Aorta (tissue), 5 donors: ENCODE data around the gene FBXO21. TPM values are rescaled to one million over a fixed set of nuclear protein-coding genes. Genes with fewer than 3 reads are reported as not detected.
"Not testable (repeated sequence)": the region's sequence is repeated elsewhere in the genome, so short reads cannot be mapped to it uniquely, and the experiment has no call there.

Experiments
- ATAC-seq: fragments of 200-7000 bp; cut with Tn5 transposase; one replicate; pipeline ENCODE4 v1.9.1; 2022; ENCODE audit warnings: moderate library complexity; ENCODE audit not compliant: low FRiP score
- DNase-seq, 2 donors: peaks; one replicate each; pipeline ENCODE4 v3.0.0-alpha.2; 2020
- H3K27ac ChIP-seq, 2 donors: one replicate each; pipeline ENCODE4 v1.5.1; 2013; ENCODE audit warnings: low read length in 2 of 2, mild to moderate bottlenecking in 2 of 2, moderate library complexity in 2 of 2, control low read depth in 1 of 2, inconsistent platforms in 1 of 2, low read depth in 1 of 2
- H3K27me3 ChIP-seq, 2 donors: one replicate each; pipeline ENCODE4 v1.6.1; 2013; ENCODE audit warnings: control low read depth in 1 of 2, low read length in 1 of 2, mild to moderate bottlenecking in 1 of 2, moderate library complexity in 1 of 2; ENCODE audit not compliant: insufficient read depth in 2 of 2, control insufficient read depth in 1 of 2
- H3K36me3 ChIP-seq, 2 donors: one replicate each; pipeline ENCODE4 v1.6.1; 2013; ENCODE audit warnings: control low read depth in 1 of 2, low read length in 1 of 2, mild to moderate bottlenecking in 1 of 2; ENCODE audit not compliant: insufficient read depth in 2 of 2, control insufficient read depth in 1 of 2
- H3K4me1 ChIP-seq, 2 donors: one replicate each; pipeline ENCODE4 v1.6.1; 2013; ENCODE audit warnings: low read length in 2 of 2, control low read depth in 1 of 2, mild to moderate bottlenecking in 1 of 2, moderate library complexity in 1 of 2; ENCODE audit not compliant: insufficient read depth in 2 of 2, control insufficient read depth in 1 of 2
- H3K4me3 ChIP-seq, 2 donors: one replicate each; pipeline ENCODE4 v1.5.1; 2013; ENCODE audit warnings: low read length in 2 of 2, control low read depth in 1 of 2, mild to moderate bottlenecking in 1 of 2
- H3K9me3 ChIP-seq: one replicate; pipeline ENCODE4 v1.6.1; 2013; ENCODE audit warnings: mild to moderate bottlenecking, low read length; ENCODE audit not compliant: control insufficient read depth
- whole genome bisulfite sequencing, 2 donors: extraction: QIAGEN DNeasy Blood & Tissue Kit; methylation state at CpG; one replicate each; pipeline ENCODE4 v1.1.7; 2013; 5-methylcytosine and 5-hydroxymethylcytosine counted together
- intact Hi-C, 2 donors: fragments of 100-400 bp; cut with DNase I; formaldehyde crosslinking; loops; one replicate each; pipeline versions ENCODE4 v1.14.2 to v1.15.0; 2022
- polyA plus RNA-seq, 2 donors: library from polyadenylated mRNA; stranded (reverse); fragments of 200-250 nt; gene quantifications; one replicate each; pipeline ENCODE4 v1.2.3, GENCODE V29; 2013
- total RNA-seq, 2 donors: library from RNA; stranded (reverse); fragmentation: NEBNext Ultra II Directional; extraction: Animal tissue kit (Norgen Biotek cat#: 25700); gene quantifications; one replicate each; pipeline ENCODE4 v1.2.1, GENCODE V29; 2021
- donor health status: healthy with polysubstance abuse.
- donor health status: Bipolar disorder and iron deficiency.
- donor health status: DM: no; HTN: no; CAD: no.
- donor health status: DM: no; HTN: no; CAD: no.
- donor health status: DM: yes; HTN: yes; CAD: no.

The FBXO21 gene
- total and polyA plus RNA-seq, 4 donors, result 9.3 to 35.8 (median 22.7) TPM

DNA sequence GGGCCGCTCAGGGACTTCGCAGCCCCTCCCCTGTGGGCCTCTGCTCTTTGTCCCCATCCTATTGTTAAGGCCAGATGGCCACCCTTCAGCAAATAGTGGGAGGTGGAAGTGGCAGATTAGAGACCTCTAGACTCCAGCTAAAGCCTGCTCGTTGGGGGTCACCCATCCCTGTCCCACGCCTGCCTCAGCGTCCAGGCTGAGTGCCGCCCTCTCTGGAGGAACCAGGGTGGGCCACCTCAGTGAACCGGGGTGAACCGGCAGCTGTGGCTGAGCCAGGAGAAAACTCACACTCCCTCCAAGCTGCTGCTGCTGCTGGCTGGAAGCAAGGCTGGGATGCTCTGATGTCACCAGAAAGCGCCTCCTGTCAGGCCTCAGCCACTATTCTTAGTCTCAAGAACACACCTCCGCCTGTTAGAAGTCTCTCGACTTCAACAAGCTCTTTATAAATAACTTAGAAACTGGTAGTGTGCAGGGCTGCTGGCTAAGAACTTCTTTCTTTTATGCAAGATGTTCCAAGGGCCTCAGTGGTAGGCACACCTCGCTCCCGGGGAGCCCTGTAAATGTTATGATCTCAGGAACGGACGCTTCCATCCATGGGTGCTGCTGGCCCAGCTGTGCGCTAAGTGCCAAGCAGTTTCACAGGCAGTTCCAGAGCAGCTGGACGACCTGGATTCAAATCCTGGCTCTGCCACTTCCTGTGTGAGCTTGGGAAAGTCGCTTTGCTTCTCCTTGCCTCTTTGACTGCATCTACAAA is 71.3 kb downstream of the FBXO21 start:
- H3K4me1 ChIP-seq, result no peaks in the 10 kb centered on the region
- no peaks in the 10 kb centered on the region for H3K36me3 ChIP-seq
- ATAC-seq (peak; percentile 50), DNase-seq (peak in 1 of 2 donors; percentile 72)
- WGBS, 2 donors, result 79% methylated on average over 18 of the region's 18 CpGs
- no peaks in the 10 kb centered on the region for H3K27me3 ChIP-seq
- no peaks in the 10 kb centered on the region for H3K9me3 ChIP-seq
- H3K27ac ChIP-seq, result no peak overlapping the region
- intact Hi-C loops, result no loop called here
- H3K4me3 ChIP-seq, result no peak overlapping the region

DNA sequence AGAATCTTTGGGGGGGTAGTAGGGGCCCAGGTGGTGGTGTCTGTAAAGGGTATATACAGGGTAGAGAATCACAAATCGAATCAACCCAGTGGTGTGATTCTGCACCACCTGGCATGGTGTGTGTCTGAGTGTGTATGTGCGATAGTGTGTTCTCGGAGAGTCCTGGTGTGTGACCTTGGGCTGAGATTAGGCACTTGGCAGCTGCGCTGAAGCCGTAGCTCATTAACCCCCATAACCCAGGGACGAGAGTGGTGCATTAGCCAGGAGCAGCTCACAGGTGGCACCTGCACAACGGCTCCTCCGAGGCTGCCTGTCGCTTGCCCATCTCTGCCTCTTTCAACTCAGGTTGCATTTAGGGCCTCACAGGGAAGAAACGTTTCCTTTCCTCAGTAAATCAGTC is 75.5 kb downstream of the FBXO21 start:
- Histone ChIP-seq H3K4me3 (no peak overlapping the region), H3K9me3 (peaks cover 1% of the 10 kb centered on the region), H3K27me3 (no peaks in the 10 kb centered on the region), H3K36me3 (no peaks in the 10 kb centered on the region), H3K4me1 (no peaks in the 10 kb centered on the region), H3K27ac (no peak overlapping the region)
- intact Hi-C loops, result no loop called here
- no peak for ATAC-seq
- 80 to 82% methylated on average over 10 of the region's 10 CpGs for WGBS, 2 donors
- peak in 1 of 2 donors; percentile 67 for DNase-seq

DNA sequence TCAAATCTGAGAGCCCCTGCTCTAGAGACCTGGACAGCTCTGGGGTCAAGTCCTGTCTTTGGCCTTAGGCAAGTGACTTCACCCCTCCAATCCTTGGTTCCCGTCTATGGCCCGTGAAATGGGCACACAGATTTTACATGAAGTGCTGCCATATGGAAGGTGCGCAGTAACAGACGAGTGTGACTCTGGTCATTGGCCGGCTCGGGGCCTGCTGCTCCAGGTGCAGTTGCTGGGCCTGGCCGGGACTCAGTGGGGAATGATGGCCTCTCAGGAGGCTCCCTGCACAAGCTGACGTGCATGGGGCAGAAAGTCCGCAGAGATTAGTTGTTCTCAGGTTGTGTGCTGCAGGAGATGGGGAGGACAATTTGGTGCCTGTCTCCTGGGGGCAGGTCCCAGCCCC is 77.0 kb downstream of the FBXO21 start:
- intact Hi-C loops, result no loop called here
- Histone ChIP-seq H3K9me3 (peaks cover 1% of the 10 kb centered on the region), H3K4me3 (no peak overlapping the region), H3K4me1 (no peaks in the 10 kb centered on the region), H3K36me3 (no peaks in the 10 kb centered on the region), H3K27me3 (no peaks in the 10 kb centered on the region), H3K27ac (no peak overlapping the region)
- peak in 1 of 2 donors; percentile 47 for DNase-seq
- no peak for ATAC-seq
- 95% methylated on average over 9 of the region's 9 CpGs for WGBS, 2 donors

DNA sequence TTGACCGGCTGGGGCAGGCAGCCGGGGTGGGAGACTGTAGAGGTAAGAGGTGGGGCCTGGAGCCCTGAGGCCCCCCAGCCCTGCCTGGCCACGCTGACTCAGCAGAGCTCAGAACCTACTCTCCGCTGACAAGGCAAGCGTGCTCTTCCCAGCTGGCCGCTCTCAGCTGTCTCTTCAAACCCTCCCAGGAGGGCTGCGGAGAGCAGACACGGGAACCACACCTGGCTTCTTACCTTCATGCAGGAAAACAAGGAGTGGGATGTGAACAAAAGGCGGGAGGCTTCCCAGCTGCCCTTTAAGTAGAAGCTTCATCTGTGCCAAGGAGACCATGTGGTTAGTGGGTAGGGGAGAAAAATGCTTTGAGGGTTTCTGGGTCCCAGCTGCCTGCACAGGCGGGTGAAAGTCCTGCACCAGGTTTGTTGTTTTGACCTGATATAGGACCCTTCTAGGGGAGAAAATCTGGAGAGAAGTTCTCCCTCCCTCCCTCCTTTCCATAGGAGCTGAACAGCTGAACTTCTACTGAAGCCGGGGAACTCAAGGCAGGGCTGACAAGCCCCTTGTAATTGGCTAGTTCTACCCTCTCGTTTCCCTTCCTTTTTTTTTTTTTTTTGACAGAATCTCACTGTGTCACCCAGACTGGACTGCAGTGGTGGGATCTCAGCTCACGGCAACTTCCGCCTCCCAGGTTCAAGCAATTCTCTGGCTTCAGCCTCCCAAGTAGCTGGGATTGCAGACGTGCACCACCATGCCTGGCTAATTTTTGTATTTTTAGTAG is 78.3 kb downstream of the FBXO21 start:
- Histone ChIP-seq H3K4me1 (no peaks in the 10 kb centered on the region), H3K27ac (no peak overlapping the region), H3K36me3 (no peaks in the 10 kb centered on the region), H3K4me3 (no peak overlapping the region), H3K9me3 (peaks cover 1% of the 10 kb centered on the region), H3K27me3 (no peaks in the 10 kb centered on the region)
- WGBS, 2 donors, result 60 to 66% methylated on average over 15 of the region's 15 CpGs
- peak in 1 of 2 donors; percentile 33 for DNase-seq
- ATAC-seq, result no peak
- intact Hi-C loops, result no loop called here

DNA sequence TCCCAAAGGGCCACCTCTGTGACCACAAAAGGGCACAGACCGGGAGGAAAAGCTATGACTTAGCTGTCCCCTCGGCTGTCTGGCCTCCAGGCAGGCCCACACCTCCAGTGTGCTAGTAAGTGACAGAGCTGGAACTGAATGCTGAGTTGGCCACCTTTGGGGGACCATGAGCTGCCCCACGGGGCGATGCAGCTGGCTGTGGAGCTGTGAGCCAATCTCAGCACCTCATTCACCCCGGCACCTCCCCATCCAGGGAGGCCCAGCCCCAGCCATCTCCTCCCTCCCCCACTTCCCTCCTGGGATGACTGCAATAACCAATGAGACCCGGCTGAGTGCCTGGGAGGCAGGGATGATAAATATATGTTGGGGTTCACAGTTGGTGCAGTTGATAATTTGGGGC is 78.9 kb downstream of the FBXO21 start:
- 58 to 61% methylated on average over 6 of the region's 6 CpGs for WGBS, 2 donors
- Histone ChIP-seq H3K27ac (no peak overlapping the region), H3K36me3 (no peaks in the 10 kb centered on the region), H3K9me3 (peaks cover 1% of the 10 kb centered on the region), H3K27me3 (no peaks in the 10 kb centered on the region), H3K4me3 (no peak overlapping the region), H3K4me1 (no peaks in the 10 kb centered on the region)
- intact Hi-C loops, result no loop called here
- DNase-seq (peak in 1 of 2 donors; percentile 27), ATAC-seq (no peak)

DNA sequence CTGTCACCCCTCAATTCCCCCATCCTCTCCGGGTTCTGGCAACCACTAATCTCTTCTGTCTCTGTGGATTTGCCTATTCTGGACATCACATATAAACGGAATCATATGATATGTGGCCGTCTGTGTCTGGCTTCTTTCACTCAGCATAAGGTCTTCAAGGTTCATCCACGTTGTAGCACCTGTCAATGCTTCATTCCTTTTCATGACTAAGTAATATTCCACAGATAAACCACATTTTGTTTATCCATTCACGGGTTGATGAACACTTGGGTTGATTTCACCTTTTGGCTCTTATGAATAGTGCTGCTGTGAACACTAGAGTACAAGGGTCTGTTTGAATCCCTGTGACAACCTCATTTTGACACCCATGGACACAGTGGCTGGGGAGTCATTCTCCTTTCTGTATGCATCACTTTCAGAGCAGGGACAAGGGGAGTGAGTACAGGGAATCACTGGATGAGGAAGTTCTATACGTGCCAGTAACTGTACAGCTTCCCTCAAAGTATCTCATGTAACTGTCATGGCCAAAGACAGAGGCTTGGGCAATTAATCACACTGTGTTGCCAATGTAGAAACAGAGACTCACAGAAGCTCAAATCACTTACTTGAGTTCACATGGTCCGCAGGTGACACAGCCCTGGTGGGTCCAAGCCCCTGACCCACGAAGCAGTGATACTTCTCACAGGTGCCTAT is 80.2 kb downstream of the FBXO21 start:
- H3K36me3 ChIP-seq, result no peaks in the 10 kb centered on the region
- ATAC-seq, result no peak
- no peak overlapping the region for H3K4me3 ChIP-seq
- peak in 1 of 2 donors; percentile 9 for DNase-seq
- no peak overlapping the region for H3K27ac ChIP-seq
- peaks cover 1% of the 10 kb centered on the region for H3K9me3 ChIP-seq
- WGBS, 2 donors, result 87 to 89% methylated on average over 8 of the region's 8 CpGs
- H3K27me3 ChIP-seq, result peaks cover 0 to 2% of the 10 kb centered on the region in 2 donors
- intact Hi-C loops, result no loop called here
- H3K4me1 ChIP-seq, result no peaks in the 10 kb centered on the region

DNA sequence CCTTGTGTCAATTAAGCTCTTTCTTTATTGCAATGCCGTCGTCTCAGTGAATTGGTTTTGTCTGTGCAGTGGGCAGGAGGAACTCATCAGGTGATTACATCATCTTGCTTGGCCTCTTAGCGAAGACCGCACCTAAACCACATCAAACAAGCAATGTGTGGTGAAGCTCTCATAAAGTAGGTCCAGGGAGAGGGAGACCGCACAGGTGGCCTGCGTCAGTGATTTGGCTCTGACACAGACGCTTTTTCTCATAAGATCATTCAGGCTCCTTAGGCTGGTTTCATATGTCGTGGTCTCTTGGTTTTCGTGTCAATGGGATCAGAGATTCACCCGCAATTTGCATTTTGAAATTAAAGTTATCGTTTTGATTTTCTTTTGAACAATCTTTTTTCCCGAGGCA is 84.4 kb downstream of the FBXO21 start:
- 87 to 98% methylated on average over 12 of the region's 12 CpGs for WGBS, 2 donors

DNA sequence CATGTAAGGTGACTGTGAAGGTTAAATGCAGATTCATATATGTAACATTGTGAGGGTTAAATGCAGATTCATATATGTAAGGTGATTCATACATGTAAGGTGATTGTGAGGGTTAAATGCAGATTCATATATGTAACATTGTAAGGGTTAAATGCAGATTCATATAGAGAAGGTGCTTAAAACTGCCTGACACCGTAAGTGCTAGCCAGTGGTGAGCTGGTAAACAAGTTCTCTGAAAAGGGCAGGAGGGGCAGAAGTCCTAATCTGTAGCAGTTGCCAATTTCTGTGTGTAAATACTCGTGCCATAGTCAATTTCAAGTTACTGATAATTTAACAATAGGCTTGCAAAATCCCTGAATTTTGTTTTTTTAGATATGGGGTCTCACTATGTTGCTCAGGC is 86.3 kb downstream of the FBXO21 start:
- ATAC-seq, intact Hi-C loops, H3K9me3 ChIP-seq, H3K27ac ChIP-seq, H3K4me1 ChIP-seq, DNase-seq, H3K36me3 ChIP-seq, H3K27me3 ChIP-seq, H3K4me3 ChIP-seq: not testable (repeated sequence)
- 31 to 68% methylated on average over 2 of the region's 2 CpGs for WGBS, 2 donors

More for the DNA sequence above, 84.4 kb downstream of the FBXO21 start:
- no peak overlapping the region for H3K27ac ChIP-seq
- H3K27me3 ChIP-seq, result peaks cover 0 to 2% of the 10 kb centered on the region in 2 donors
- H3K4me1 ChIP-seq, result no peaks in the 10 kb centered on the region
- no peak overlapping the region for H3K4me3 ChIP-seq
- intact Hi-C loops, result no loop called here
- no peaks in the 10 kb centered on the region for H3K36me3 ChIP-seq
- ATAC-seq, result no peak
- peaks cover 1% of the 10 kb centered on the region for H3K9me3 ChIP-seq
- no peak for DNase-seq
